8988T (cell line): ENCODE results near the gene MIB1.
A peak's percentile ranks its signal among the peaks of the same experiment; 100 is the strongest.

Source experiments
- DNase-seq: peaks from one replicate; pipeline ENCODE4 v3.0.0; 2011

Gene MIB1

GRCh38 chr18:21900605-21901352 is 160.2 kb downstream of the MIB1 start:
- no peak for DNase-seq

- DNase-seq: no peak
Observed at GRCh38 chr18:21901423-21901945, 160.9 kb downstream of the MIB1 start.

GRCh38 chr18:21903709-21904108 is 163.1 kb downstream of the MIB1 start:
- DNase-seq: no peak

- DNase-seq: no peak
Observed at GRCh38 chr18:21904856-21905255, 164.3 kb downstream of the MIB1 start.

GRCh38 chr18:21907451-21907850 is 166.9 kb downstream of the MIB1 start:
- DNase-seq: no peak

GRCh38 chr18:21908711-21909110 is 168.1 kb downstream of the MIB1 start:
- DNase-seq: no peak

- no peak for DNase-seq
Observed at GRCh38 chr18:21910906-21911305, 170.3 kb downstream of the MIB1 start.

GRCh38 chr18:21911551-21911950 is 171.0 kb downstream of the MIB1 start:
- no peak for DNase-seq

- DNase-seq: no peak
Observed at GRCh38 chr18:21912339-21913239, 172.0 kb downstream of the MIB1 start.

GRCh38 chr18:21914739-21915319 is 174.2 kb downstream of the MIB1 start:
- DNase-seq: peak; percentile 28

GRCh38 chr18:21915546-21915945 is 175.0 kb downstream of the MIB1 start:
- DNase-seq: no peak

- no peak for DNase-seq
Observed at GRCh38 chr18:21916594-21916993, 176.0 kb downstream of the MIB1 start.

- no peak for DNase-seq
Observed at GRCh38 chr18:21918693-21919092, 178.1 kb downstream of the MIB1 start.
